ENCODE measurements around the gene GLE1. TPM values are rescaled to one million over a fixed set of nuclear protein-coding genes. Genes with fewer than 3 reads are reported as not detected.

The GLE1 gene
- total and polyA plus RNA-seq, 2 donors from 2014 or later = 15.6 to 22.8 TPM

- H3K27me3 ChIP-seq (ENCODE audit: control insufficient read depth, insufficient read depth, low read length) = no peaks in the 10 kb centered on the region
- peaks cover 0 to 5% (median 4%) of the 10 kb centered on the region in 3 donors for H3K4me1 ChIP-seq (ENCODE audit: control insufficient read depth in 2 of 3, insufficient read depth in 2 of 3, low read depth in 1 of 3, low read length in 3 of 3)
- intact Hi-C loops (cut with DNase I) = no loop called here
- no peak overlapping the region for H3K9ac ChIP-seq (ENCODE audit: low read length in 3 of 3)
- H3K36me3 ChIP-seq (ENCODE audit: control insufficient read depth in 2 of 3, insufficient read depth in 3 of 3, low read length in 3 of 3) = peaks cover 0 to 39% (median 28%) of the 10 kb centered on the region in 3 donors
- DNase-seq (no peak), FAIRE-seq (no peak)
- H3K4me3 ChIP-seq (ENCODE audit: low read length in 3 of 3) = no peak overlapping the region
- H3K9me3 ChIP-seq (ENCODE audit: control insufficient read depth in 2 of 3, insufficient read depth in 1 of 3, low read length in 3 of 3) = no peaks in the 10 kb centered on the region
- no peak for TF ChIP-seq CTCF (IDR thresholded peaks at IDR 0.05; ENCODE audit: borderline replicate concordance, extremely low read depth, insufficient read depth)
- no peak overlapping the region for H3K27ac ChIP-seq (ENCODE audit: low read depth in 2 of 2, low read length in 2 of 2)
Measured at GRCh38 chr9:128526720-128527119, 22.2 kb downstream of the GLE1 start.

GRCh38 chr9:128528445-128529160, 24.1 kb downstream of the GLE1 start:
- Histone ChIP-seq H3K4me1 (ENCODE audit: control insufficient read depth in 2 of 3, insufficient read depth in 2 of 3, low read depth in 1 of 3, low read length in 3 of 3) (peaks cover 0 to under 1% (median 0%) of the 10 kb centered on the region in 3 donors), H3K27me3 (ENCODE audit: control insufficient read depth, insufficient read depth, low read length) (no peaks in the 10 kb centered on the region), H3K9ac (ENCODE audit: low read length in 3 of 3) (no peak overlapping the region), H3K4me3 (ENCODE audit: low read length in 3 of 3) (no peak overlapping the region), H3K36me3 (ENCODE audit: control insufficient read depth in 2 of 3, insufficient read depth in 3 of 3, low read length in 3 of 3) (peaks cover 0 to 39% (median 29%) of the 10 kb centered on the region in 3 donors), H3K9me3 (ENCODE audit: control insufficient read depth in 2 of 3, insufficient read depth in 1 of 3, low read length in 3 of 3) (no peaks in the 10 kb centered on the region), H3K27ac (ENCODE audit: low read depth in 2 of 2, low read length in 2 of 2) (no peak overlapping the region)
- intact Hi-C loops (cut with DNase I) = no loop called here
- DNase-seq = no peak
- TF ChIP-seq CTCF (IDR thresholded peaks at IDR 0.05; ENCODE audit: borderline replicate concordance, extremely low read depth, insufficient read depth) = no peak
- no peak for FAIRE-seq

- no peak overlapping the region for H3K27ac ChIP-seq (ENCODE audit: low read depth in 2 of 2, low read length in 2 of 2)
- intact Hi-C loops (cut with DNase I) = no loop called here
- peaks cover 0 to 39% (median 31%) of the 10 kb centered on the region in 3 donors for H3K36me3 ChIP-seq (ENCODE audit: control insufficient read depth in 2 of 3, insufficient read depth in 3 of 3, low read length in 3 of 3)
- no peaks in the 10 kb centered on the region for H3K27me3 ChIP-seq (ENCODE audit: control insufficient read depth, insufficient read depth, low read length)
- no peak for DNase-seq
- H3K9me3 ChIP-seq (ENCODE audit: control insufficient read depth in 2 of 3, insufficient read depth in 1 of 3, low read length in 3 of 3) = no peaks in the 10 kb centered on the region
- no peak overlapping the region for H3K4me3 ChIP-seq (ENCODE audit: low read length in 3 of 3)
- no peak for TF ChIP-seq CTCF (IDR thresholded peaks at IDR 0.05; ENCODE audit: borderline replicate concordance, extremely low read depth, insufficient read depth)
- H3K9ac ChIP-seq (ENCODE audit: low read length in 3 of 3) = no peak overlapping the region
- FAIRE-seq = no peak
- no peaks in the 10 kb centered on the region for H3K4me1 ChIP-seq (ENCODE audit: control insufficient read depth in 2 of 3, insufficient read depth in 2 of 3, low read depth in 1 of 3, low read length in 3 of 3)
Measured at GRCh38 chr9:128529191-128529590, 24.7 kb downstream of the GLE1 start.
